ENCODE data around the gene DEK. TPM values are rescaled to one million over a fixed set of nuclear protein-coding genes. Genes with fewer than 3 reads are reported as not detected.

DEK gene
- total RNA-seq, 1 experiment from 2014 or later, result 204 TPM

DNA sequence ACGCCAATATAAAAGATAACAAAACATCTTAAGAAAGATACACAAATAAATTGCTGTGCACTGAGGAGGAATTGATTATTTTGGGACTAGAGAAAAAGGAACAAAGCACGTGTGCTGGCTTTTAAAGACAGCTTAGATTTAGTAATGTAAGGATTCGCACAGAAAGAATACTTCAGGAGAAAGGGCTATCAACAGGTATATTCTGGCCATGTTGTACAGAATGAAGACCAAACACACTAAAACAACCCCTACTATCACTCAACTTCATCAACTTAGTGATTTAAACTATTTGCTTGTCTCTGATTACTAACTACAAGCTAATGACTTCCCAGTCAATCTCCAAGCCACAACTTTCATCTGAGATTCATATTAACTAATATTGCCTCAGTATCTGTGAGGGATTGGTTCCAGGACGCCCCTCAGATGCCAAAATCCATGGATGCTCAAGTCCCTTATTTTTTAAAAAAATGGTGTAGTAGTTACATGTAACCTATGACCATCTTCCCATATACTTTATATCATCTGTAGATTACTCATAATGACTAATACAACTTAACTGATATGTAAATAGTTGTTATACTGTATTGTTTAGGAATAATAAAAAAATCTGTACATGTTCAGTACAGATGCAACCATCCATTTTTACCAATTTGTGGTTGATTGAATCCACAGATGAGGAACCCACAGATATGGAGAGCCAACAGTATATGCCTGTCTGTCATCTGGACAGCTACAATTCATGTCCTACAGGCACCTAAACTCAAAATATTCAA is 4.5 kb downstream of the DEK start:
- ATAC-seq (no peak), DNase-seq (ENCODE audit: low spot score) (no peak)
- Mint-ChIP-seq H3K9me3 (no peaks in the 10 kb centered on the region), H3K27me3 (ENCODE audit: low read depth) (no peaks in the 10 kb centered on the region), H3K4me1 (peaks cover 43% of the 10 kb centered on the region), H3K27ac (peak overlapping the region; percentile 83), H3K4me3 (peak overlapping the region; percentile 94), H3K36me3 (peaks cover 69% of the 10 kb centered on the region)
- ChIA-PET POLR2A (interaction anchor here (0.6 to 0.7 kb wide), 2 partner anchors 42 to 1053 kb away, joined by 5 to 11 read pairs; no protein-coding TSS in a partner anchor), CTCF (interaction anchor here (0.6 kb wide), 1 partner anchor 21 kb away, joined by 6 read pairs; no protein-coding TSS in a partner anchor)
- TF ChIP-seq EMX1 (CRISPR knock-in tag; IDR thresholded peaks at IDR 0.05), result no peak
- TF ChIP-seq, protein P1, sequence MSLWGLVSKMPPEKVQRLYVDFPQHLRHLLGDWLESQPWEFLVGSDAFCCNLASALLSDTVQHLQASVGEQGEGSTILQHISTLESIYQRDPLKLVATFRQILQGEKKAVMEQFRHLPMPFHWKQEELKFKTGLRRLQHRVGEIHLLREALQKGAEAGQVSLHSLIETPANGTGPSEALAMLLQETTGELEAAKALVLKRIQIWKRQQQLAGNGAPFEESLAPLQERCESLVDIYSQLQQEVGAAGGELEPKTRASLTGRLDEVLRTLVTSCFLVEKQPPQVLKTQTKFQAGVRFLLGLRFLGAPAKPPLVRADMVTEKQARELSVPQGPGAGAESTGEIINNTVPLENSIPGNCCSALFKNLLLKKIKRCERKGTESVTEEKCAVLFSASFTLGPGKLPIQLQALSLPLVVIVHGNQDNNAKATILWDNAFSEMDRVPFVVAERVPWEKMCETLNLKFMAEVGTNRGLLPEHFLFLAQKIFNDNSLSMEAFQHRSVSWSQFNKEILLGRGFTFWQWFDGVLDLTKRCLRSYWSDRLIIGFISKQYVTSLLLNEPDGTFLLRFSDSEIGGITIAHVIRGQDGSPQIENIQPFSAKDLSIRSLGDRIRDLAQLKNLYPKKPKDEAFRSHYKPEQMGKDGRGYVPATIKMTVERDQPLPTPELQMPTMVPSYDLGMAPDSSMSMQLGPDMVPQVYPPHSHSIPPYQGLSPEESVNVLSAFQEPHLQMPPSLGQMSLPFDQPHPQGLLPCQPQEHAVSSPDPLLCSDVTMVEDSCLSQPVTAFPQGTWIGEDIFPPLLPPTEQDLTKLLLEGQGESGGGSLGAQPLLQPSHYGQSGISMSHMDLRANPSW (CRISPR knock-in tag; conservative IDR thresholded peaks at IDR 0.05; ENCODE audit: low read depth), result no peak
- TF ChIP-seq, protein P2, sequence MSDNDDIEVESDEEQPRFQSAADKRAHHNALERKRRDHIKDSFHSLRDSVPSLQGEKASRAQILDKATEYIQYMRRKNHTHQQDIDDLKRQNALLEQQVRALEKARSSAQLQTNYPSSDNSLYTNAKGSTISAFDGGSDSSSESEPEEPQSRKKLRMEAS (CRISPR knock-in tag; IDR thresholded peaks at IDR 0.05), result no peak
- no peak for TF ChIP-seq NR3C1 (CRISPR knock-in tag; conservative IDR thresholded peaks at IDR 0.05; ENCODE audit: low read depth)
- TF ChIP-seq, protein P3, sequence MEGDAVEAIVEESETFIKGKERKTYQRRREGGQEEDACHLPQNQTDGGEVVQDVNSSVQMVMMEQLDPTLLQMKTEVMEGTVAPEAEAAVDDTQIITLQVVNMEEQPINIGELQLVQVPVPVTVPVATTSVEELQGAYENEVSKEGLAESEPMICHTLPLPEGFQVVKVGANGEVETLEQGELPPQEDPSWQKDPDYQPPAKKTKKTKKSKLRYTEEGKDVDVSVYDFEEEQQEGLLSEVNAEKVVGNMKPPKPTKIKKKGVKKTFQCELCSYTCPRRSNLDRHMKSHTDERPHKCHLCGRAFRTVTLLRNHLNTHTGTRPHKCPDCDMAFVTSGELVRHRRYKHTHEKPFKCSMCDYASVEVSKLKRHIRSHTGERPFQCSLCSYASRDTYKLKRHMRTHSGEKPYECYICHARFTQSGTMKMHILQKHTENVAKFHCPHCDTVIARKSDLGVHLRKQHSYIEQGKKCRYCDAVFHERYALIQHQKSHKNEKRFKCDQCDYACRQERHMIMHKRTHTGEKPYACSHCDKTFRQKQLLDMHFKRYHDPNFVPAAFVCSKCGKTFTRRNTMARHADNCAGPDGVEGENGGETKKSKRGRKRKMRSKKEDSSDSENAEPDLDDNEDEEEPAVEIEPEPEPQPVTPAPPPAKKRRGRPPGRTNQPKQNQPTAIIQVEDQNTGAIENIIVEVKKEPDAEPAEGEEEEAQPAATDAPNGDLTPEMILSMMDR (IDR thresholded peaks at IDR 0.05), result no peak
- TF ChIP-seq E2F5 (CRISPR knock-in tag; IDR thresholded peaks at IDR 0.05), result no peak
- TF ChIP-seq PRDM15 (CRISPR knock-in tag; IDR thresholded peaks at IDR 0.05), result no peak

GRCh38 chr6:18254793-18255192 is 9.5 kb downstream of the DEK start:
- POLR2A ChIA-PET, result interaction anchor here (0.6 kb wide), 1 partner anchor 102 kb away, joined by 3 read pairs; no protein-coding TSS in a partner anchor
- Mint-ChIP-seq H3K27ac (peak overlapping the region; percentile 42), H3K27me3 (ENCODE audit: low read depth) (no peaks in the 10 kb centered on the region), H3K4me1 (peaks cover 23% of the 10 kb centered on the region), H3K36me3 (peaks cover 71% of the 10 kb centered on the region), H3K9me3 (no peaks in the 10 kb centered on the region), H3K4me3 (no peak overlapping the region)
- CTCF ChIA-PET, result interaction anchor here (0.9 kb wide), 1 partner anchor 133 kb away, joined by 3 read pairs; no protein-coding TSS in a partner anchor
- ATAC-seq (no peak), DNase-seq (ENCODE audit: low spot score) (no peak)
- no peak for TF ChIP-seq JAZF1 (CRISPR knock-in tag; IDR thresholded peaks at IDR 0.05)

DNA sequence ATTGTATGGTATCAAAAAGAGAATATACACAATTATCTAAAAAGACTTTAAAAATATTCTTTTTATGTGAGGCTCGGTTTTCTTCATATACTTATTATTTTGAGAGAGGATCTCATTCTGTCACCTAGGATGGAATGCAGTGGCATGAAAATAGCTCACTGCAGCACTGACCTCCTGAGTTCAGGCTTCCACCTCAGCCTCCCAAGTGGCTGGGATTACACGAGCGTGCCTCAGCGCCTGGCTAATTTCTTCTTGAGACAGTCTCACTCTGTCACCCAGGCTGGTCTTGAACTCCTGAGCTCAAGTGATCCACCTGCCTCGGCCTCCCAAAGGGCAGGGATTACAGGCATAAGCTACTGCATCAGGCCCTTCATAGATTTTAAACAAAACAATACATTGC is 10.7 kb downstream of the DEK start:
- H3K9me3 Mint-ChIP-seq, result no peaks in the 10 kb centered on the region
- no peak for ATAC-seq
- H3K27me3 Mint-ChIP-seq (ENCODE audit: low read depth), result no peaks in the 10 kb centered on the region
- H3K36me3 Mint-ChIP-seq, result peaks cover 76% of the 10 kb centered on the region
- H3K27ac Mint-ChIP-seq, result no peak overlapping the region
- ChIA-PET POLR2A (interaction anchor here (0.7 to 0.8 kb wide), 2 partner anchors 12 to 134 kb away, joined by 3 to 4 read pairs; partner anchors contain the start of gene RNF144B), CTCF (no interaction called here)
- no peak for DNase-seq (ENCODE audit: low spot score)
- peaks cover 17% of the 10 kb centered on the region for H3K4me1 Mint-ChIP-seq
- no peak overlapping the region for H3K4me3 Mint-ChIP-seq
- TF ChIP-seq ERG (CRISPR knock-in tag; IDR thresholded peaks at IDR 0.05) (no peak), ZNF138 (CRISPR knock-in tag; conservative IDR thresholded peaks at IDR 0.05) (no peak), SOX15 (CRISPR knock-in tag; IDR thresholded peaks at IDR 0.05) (no peak), USF2 (CRISPR knock-in tag; IDR thresholded peaks at IDR 0.05) (no peak), RORB (CRISPR knock-in tag; IDR thresholded peaks at IDR 0.05) (no peak), GTF2I (CRISPR knock-in tag; conservative IDR thresholded peaks at IDR 0.05) (no peak), ZNF121 (CRISPR knock-in tag; IDR thresholded peaks at IDR 0.05) (no peak), FOXJ3 (CRISPR knock-in tag; IDR thresholded peaks at IDR 0.05; ENCODE audit: borderline replicate concordance) (no peak), ZNF396 (CRISPR knock-in tag; IDR thresholded peaks at IDR 0.05; ENCODE audit: borderline replicate concordance) (no peak), GABPB1 (CRISPR knock-in tag; IDR thresholded peaks at IDR 0.05) (no peak), ATF1 (CRISPR knock-in tag; IDR thresholded peaks at IDR 0.05) (no peak), GRHL2 (CRISPR knock-in tag; IDR thresholded peaks at IDR 0.05; ENCODE audit: insufficient replicate concordance, severe bottlenecking) (no peak)
